HepG2 (cell line): Measurements from ENCODE around the gene ICAM5. TPM values are rescaled to one million over a fixed set of nuclear protein-coding genes. Genes with fewer than 3 reads are reported as not detected.
A peak's percentile ranks its signal among the peaks of the same experiment; 100 is the strongest.

Experiments
- CBX5 ChIP-seq: sonication (generic); formaldehyde crosslinking; IDR thresholded peaks from 2 replicates; pipeline ENCODE4 v1.4.0; 2020; ENCODE audit warnings: missing genetic modification reagents, borderline replicate concordance
- CENPX ChIP-seq: sonication (generic); formaldehyde crosslinking; IDR thresholded peaks from 2 replicates; pipeline ENCODE4 v1.9.0; 2021; ENCODE audit warnings: mild to moderate bottlenecking, missing genetic modification reagents, moderate library complexity
- CREM ChIP-seq, 2 experiments: sonication (generic) in 1 of 2; formaldehyde crosslinking in 1 of 2; IDR thresholded peaks; 2 replicates each; pipeline versions ENCODE4 v1.4.0 to v1.6.1; 2016 to 2020; ENCODE audit warnings: antibody characterized with exemption in 1 of 2, mild to moderate bottlenecking in 1 of 2, missing genetic modification reagents in 1 of 2
- FOXO1 ChIP-seq: sonication (generic); formaldehyde crosslinking; IDR thresholded peaks from 2 replicates; pipeline ENCODE4 v1.4.0; 2020; ENCODE audit warnings: missing genetic modification reagents
- MTA3 ChIP-seq: sonication (generic); formaldehyde crosslinking; IDR thresholded peaks from 2 replicates; pipeline ENCODE4 v1.4.0; 2020; ENCODE audit warnings: missing genetic modification reagents
- NCOA1 ChIP-seq: sonication (generic); formaldehyde crosslinking; IDR thresholded peaks from 2 replicates; pipeline ENCODE4 v1.9.0; 2021; ENCODE audit warnings: missing genetic modification reagents
- NFE2L2 ChIP-seq: fragments of 150-350 bp; IDR thresholded peaks from 2 replicates; pipeline ENCODE4 v1.6.1; 2014; ENCODE audit warnings: low read length
- PRMT3 ChIP-seq: sonication (generic); formaldehyde crosslinking; IDR thresholded peaks from 2 replicates; pipeline ENCODE4 v1.8.1; 2022; ENCODE audit warnings: low read depth, mild to moderate bottlenecking, moderate library complexity, missing genetic modification reagents, borderline replicate concordance
- SP140L ChIP-seq: sonication (generic); formaldehyde crosslinking; IDR thresholded peaks from 2 replicates; pipeline ENCODE4 v1.4.0; 2020; ENCODE audit warnings: missing genetic modification reagents, borderline replicate concordance
- TARDBP ChIP-seq: sonication (generic); formaldehyde crosslinking; IDR thresholded peaks from 2 replicates; pipeline ENCODE4 v1.8.0; 2022; ENCODE audit warnings: mild to moderate bottlenecking, missing genetic modification reagents
- TBX3 ChIP-seq: fragments of 450-650 bp; IDR thresholded peaks from 2 replicates; pipeline ENCODE4 v1.6.1; 2017; ENCODE audit warnings: antibody characterized with exemption, mild to moderate bottlenecking, inconsistent platforms, borderline replicate concordance
- TCF7L2 ChIP-seq: IDR thresholded peaks from 2 replicates; pipeline ENCODE4 v1.6.1; 2011; ENCODE audit warnings: mild to moderate bottlenecking, low read depth, low read length, moderate library complexity
- TOE1 ChIP-seq: sonication (generic); formaldehyde crosslinking; IDR thresholded peaks from 2 replicates; pipeline ENCODE4 v1.4.0; 2020; ENCODE audit warnings: mild to moderate bottlenecking, missing genetic modification reagents
- U2AF1 ChIP-seq: fragments of 200-400 bp; formaldehyde crosslinking; optimal IDR thresholded peaks from 2 replicates; pipeline ENCODE3; 2017; ENCODE audit warnings: mild to moderate bottlenecking, low read depth, low read length
- ZFP36L1 ChIP-seq: sonication (generic); formaldehyde crosslinking; IDR thresholded peaks from 2 replicates; pipeline ENCODE4 v1.8.0; 2022; ENCODE audit warnings: mild to moderate bottlenecking, missing genetic modification reagents, moderate library complexity
- polyA plus RNA-seq, 8 experiments: library from polyadenylated mRNA; depleted of rRNA in 3 of 8; stranded (reverse) in 7 of 8; unstranded in 1 of 8; fragments of >200 nt; fragmentation: Illumina TruSeq in 4 of 8; extraction: Trizol in 4 of 8; gene quantifications; 2 replicates each; pipeline versions ENCODE4 v1.2.1 to v1.2.3, GENCODE V29; 2011 to 2016; ENCODE audit warnings: low read depth in 4 of 8, missing spikeins in 1 of 8, mixed read lengths in 1 of 8; ENCODE audit not compliant: insufficient read depth in 1 of 8
- total RNA-seq, 5 experiments: library from RNA; depleted of rRNA; stranded (reverse); fragments of >200 nt; fragmentation: Illumina TruSeq; extraction: Trizol; gene quantifications; 2 replicates each; pipeline ENCODE4 v1.2.3, GENCODE V29; 2016; ENCODE audit warnings: low read depth in 1 of 5
- TF ChIP-seq, protein P1 (sequence below): sonication (generic); formaldehyde crosslinking; IDR thresholded peaks from 2 replicates; pipeline ENCODE4 v1.4.0; 2020; ENCODE audit warnings: missing genetic modification reagents, borderline replicate concordance
- TF ChIP-seq, protein P2 (sequence below): sonication (generic); formaldehyde crosslinking; IDR thresholded peaks from 2 replicates; pipeline ENCODE4 v1.5.0; 2020; ENCODE audit warnings: missing genetic modification reagents, mild to moderate bottlenecking, borderline replicate concordance
- TF ChIP-seq, protein P3 (sequence below): sonication (generic); formaldehyde crosslinking; IDR thresholded peaks from 2 replicates; pipeline ENCODE4 v1.4.0; 2020; ENCODE audit warnings: low read depth, mild to moderate bottlenecking, missing genetic modification reagents
- TF ChIP-seq, protein P4 (sequence below): sonication (generic); formaldehyde crosslinking; IDR thresholded peaks from 2 replicates; pipeline ENCODE4 v1.8.1; 2022; ENCODE audit warnings: mild to moderate bottlenecking, missing genetic modification reagents
- TF ChIP-seq, protein P5 (sequence below): sonication (generic); formaldehyde crosslinking; IDR thresholded peaks from 2 replicates; pipeline ENCODE4 v1.4.0; 2020; ENCODE audit warnings: mild to moderate bottlenecking, missing genetic modification reagents

ICAM5 gene
- total and polyA plus RNA-seq, 2 of the 13 experiments (the other 11 are each of a cell fraction or from before 2014, with no cell fraction given): 0.46 to 1.6 TPM

DNA sequence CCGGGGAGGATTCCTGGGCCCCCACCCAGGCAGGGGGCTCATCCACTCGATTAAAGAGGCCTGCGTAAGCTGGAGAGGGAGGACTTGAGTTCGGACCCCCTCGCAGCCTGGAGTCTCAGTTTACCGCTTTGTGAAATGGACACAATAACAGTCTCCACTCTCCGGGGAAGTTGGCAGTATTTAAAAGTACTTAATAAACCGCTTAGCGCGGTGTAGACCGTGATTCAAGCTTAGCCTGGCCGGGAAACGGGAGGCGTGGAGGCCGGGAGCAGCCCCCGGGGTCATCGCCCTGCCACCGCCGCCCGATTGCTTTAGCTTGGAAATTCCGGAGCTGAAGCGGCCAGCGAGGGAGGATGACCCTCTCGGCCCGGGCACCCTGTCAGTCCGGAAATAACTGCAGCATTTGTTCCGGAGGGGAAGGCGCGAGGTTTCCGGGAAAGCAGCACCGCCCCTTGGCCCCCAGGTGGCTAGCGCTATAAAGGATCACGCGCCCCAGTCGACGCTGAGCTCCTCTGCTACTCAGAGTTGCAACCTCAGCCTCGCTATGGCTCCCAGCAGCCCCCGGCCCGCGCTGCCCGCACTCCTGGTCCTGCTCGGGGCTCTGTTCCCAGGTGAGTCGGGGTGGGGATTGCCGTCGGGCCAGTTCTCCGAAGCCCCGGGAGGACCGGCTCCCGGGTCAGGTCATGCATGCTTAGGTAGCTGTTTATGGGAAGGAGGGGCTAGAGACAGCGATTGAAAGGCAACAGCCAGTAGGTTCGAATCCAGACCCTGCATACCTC, 18.9 kb upstream of the ICAM5 start, which contains the start of gene ICAM1 (continued):
- TF ChIP-seq, protein P1, sequence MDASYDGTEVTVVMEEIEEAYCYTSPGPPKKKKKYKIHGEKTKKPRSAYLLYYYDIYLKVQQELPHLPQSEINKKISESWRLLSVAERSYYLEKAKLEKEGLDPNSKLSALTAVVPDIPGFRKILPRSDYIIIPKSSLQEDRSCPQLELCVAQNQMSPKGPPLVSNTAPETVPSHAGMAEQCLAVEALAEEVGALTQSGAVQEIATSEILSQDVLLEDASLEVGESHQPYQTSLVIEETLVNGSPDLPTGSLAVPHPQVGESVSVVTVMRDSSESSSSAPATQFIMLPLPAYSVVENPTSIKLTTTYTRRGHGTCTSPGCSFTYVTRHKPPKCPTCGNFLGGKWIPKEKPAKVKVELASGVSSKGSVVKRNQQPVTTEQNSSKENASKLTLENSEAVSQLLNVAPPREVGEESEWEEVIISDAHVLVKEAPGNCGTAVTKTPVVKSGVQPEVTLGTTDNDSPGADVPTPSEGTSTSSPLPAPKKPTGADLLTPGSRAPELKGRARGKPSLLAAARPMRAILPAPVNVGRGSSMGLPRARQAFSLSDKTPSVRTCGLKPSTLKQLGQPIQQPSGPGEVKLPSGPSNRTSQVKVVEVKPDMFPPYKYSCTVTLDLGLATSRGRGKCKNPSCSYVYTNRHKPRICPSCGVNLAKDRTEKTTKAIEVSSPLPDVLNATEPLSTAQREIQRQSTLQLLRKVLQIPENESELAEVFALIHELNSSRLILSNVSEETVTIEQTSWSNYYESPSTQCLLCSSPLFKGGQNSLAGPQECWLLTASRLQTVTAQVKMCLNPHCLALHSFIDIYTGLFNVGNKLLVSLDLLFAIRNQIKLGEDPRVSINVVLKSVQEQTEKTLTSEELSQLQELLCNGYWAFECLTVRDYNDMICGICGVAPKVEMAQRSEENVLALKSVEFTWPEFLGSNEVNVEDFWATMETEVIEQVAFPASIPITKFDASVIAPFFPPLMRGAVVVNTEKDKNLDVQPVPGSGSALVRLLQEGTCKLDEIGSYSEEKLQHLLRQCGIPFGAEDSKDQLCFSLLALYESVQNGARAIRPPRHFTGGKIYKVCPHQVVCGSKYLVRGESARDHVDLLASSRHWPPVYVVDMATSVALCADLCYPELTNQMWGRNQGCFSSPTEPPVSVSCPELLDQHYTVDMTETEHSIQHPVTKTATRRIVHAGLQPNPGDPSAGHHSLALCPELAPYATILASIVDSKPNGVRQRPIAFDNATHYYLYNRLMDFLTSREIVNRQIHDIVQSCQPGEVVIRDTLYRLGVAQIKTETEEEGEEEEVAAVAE (CRISPR knock-in tag): no peak; the same call in 1 of the 2 replicates
- no peak for TF ChIP-seq U2AF1
- TF ChIP-seq NCOA1: no peak
- TF ChIP-seq ZFP36L1 (CRISPR knock-in tag): peak; percentile 86; the same call in 1 of the 2 replicates
- no peak; the same call in 1 of the 2 replicates for TF ChIP-seq FOXO1 (CRISPR knock-in tag)
- no peak for TF ChIP-seq TCF7L2
- no peak for TF ChIP-seq NFE2L2
- TF ChIP-seq, protein P2, sequence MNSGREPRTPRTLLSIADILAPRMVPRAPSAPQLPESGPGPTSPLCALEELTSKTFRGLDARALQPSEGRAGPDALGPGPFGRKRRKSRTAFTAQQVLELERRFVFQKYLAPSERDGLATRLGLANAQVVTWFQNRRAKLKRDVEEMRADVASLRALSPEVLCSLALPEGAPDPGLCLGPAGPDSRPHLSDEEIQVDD (CRISPR knock-in tag): peak; percentile 36; the same call in 1 of the 2 replicates
- peak; percentile 39; the same call in 1 of the 2 replicates for TF ChIP-seq TBX3
- TF ChIP-seq, protein P3, sequence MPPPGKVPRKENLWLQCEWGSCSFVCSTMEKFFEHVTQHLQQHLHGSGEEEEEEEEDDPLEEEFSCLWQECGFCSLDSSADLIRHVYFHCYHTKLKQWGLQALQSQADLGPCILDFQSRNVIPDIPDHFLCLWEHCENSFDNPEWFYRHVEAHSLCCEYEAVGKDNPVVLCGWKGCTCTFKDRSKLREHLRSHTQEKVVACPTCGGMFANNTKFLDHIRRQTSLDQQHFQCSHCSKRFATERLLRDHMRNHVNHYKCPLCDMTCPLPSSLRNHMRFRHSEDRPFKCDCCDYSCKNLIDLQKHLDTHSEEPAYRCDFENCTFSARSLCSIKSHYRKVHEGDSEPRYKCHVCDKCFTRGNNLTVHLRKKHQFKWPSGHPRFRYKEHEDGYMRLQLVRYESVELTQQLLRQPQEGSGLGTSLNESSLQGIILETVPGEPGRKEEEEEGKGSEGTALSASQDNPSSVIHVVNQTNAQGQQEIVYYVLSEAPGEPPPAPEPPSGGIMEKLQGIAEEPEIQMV (CRISPR knock-in tag): no peak
- no peak for TF ChIP-seq MTA3 (CRISPR knock-in tag)
- TF ChIP-seq, protein P4, sequence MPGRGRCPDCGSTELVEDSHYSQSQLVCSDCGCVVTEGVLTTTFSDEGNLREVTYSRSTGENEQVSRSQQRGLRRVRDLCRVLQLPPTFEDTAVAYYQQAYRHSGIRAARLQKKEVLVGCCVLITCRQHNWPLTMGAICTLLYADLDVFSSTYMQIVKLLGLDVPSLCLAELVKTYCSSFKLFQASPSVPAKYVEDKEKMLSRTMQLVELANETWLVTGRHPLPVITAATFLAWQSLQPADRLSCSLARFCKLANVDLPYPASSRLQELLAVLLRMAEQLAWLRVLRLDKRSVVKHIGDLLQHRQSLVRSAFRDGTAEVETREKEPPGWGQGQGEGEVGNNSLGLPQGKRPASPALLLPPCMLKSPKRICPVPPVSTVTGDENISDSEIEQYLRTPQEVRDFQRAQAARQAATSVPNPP (CRISPR knock-in tag): 0 out of 2 replicates have a peak, but pooled peaks have one; percentile 68
- peak; percentile 60; the same call in 1 of the 2 replicates for TF ChIP-seq CREM (IDR thresholded peaks at IDR 0.05)
- TF ChIP-seq CREM (CRISPR knock-in tag; IDR thresholded peaks at IDR 0.05): no peak
- TF ChIP-seq SP140L (CRISPR knock-in tag): peak; percentile 93
- no peak for TF ChIP-seq CENPX (CRISPR knock-in tag)
- peak; percentile 88 for TF ChIP-seq TARDBP
- TF ChIP-seq CBX5: peak; percentile 46; the same call in 1 of the 2 replicates
- TF ChIP-seq, protein P5, sequence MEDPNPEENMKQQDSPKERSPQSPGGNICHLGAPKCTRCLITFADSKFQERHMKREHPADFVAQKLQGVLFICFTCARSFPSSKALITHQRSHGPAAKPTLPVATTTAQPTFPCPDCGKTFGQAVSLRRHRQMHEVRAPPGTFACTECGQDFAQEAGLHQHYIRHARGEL (CRISPR knock-in tag): no peak
- TF ChIP-seq TOE1 (CRISPR knock-in tag): peak; percentile 69; the same call in 1 of the 2 replicates
- TF ChIP-seq PRMT3: 0 out of 2 replicates have a peak, but pooled peaks have one; percentile 68
